NCI-H510A treated with DMSO at 0.1 percent for 48 hours (cell line): Measurements from ENCODE around the gene ANKH.

Experiments used
- DNase-seq: peaks from one replicate; lab custom pipeline; 2025; lab: John Stamatoyannopoulos, UW

The ANKH gene

DNA sequence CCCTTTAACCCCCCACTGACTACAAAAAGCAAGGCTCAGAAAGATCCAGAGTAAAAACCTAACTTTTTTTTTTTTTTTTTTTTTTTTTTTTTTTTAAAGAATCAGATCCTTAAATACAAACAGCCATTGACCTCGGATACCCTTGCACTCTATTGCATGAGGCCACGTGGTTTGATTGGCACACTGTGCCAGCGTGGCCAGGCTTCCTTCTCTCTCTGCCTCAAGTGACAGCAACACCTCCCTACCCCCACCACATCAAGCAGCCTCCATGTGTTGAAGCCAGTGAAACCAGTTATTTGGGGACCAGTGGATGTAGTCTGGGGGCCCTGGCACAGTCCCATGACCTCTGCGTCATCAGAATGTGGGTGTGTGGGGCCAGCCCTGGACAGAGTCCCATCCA, 135.6 kb downstream of the ANKH start:
- no peak for DNase-seq

GRCh38 chr5:14734396-14734795, 137.2 kb downstream of the ANKH start:
- no peak for DNase-seq

GRCh38 chr5:14733661-14734060, 137.9 kb downstream of the ANKH start:
- DNase-seq = no peak

GRCh38 chr5:14732991-14733390, 138.6 kb downstream of the ANKH start:
- DNase-seq = no peak

DNA sequence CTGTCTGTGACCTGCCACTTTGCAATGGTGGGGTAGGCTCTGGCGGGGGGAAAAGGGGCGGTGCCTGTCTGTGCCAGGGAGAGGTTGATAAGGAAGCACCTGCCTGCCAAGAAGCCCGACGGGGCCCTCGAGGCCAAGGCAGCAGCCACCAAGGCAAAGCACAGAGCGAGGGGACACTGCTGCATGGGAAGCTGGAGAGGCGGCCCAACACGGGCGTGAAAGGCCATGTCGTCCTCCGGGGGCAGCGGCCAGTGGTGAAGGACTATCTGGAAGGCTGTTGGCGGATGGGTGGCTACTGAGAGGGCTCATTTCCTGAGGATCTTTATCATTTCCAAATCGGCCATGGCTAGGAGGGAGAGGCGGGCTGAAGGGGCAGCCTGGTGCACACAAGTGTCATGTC, 140.7 kb downstream of the ANKH start:
- DNase-seq = no peak

GRCh38 chr5:14730466-14730865, 141.1 kb downstream of the ANKH start:
- no peak for DNase-seq

GRCh38 chr5:14729448-14730385, 141.9 kb downstream of the ANKH start:
- no peak for DNase-seq

- DNase-seq = no peak
These were observed 143.1 kb downstream of the ANKH start for GRCh38 chr5:14728459-14728938.

GRCh38 chr5:14727928-14728458, 143.6 kb downstream of the ANKH start:
- no peak for DNase-seq

- DNase-seq = peak; percentile 96
These were observed 144.1 kb downstream of the ANKH start for GRCh38 chr5:14727428-14727865.

- DNase-seq = no peak
These were observed 145.3 kb downstream of the ANKH start for GRCh38 chr5:14726066-14726838.

GRCh38 chr5:14724633-14725032, 146.9 kb downstream of the ANKH start:
- DNase-seq = no peak

DNA sequence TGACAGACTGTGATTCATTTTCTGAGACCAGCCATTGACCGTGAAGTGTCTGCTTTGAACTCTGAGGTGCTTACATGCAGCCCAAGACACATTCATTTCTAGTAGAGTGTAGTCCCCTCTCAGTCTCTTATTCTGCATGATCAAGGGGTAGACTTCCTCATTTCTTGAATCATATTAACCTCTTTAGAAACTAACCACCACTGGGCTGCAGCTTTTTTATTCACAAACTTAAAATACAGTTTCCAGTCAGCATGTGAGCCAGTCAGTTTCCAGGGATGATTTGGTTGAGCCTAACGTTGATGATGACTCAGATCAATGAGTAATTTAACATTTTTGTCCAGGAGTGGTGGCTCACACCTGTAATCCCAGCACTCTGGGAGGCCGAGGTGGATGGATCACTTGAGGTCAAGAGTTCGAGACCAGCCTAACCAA, 147.9 kb downstream of the ANKH start:
- DNase-seq = no peak

DNA sequence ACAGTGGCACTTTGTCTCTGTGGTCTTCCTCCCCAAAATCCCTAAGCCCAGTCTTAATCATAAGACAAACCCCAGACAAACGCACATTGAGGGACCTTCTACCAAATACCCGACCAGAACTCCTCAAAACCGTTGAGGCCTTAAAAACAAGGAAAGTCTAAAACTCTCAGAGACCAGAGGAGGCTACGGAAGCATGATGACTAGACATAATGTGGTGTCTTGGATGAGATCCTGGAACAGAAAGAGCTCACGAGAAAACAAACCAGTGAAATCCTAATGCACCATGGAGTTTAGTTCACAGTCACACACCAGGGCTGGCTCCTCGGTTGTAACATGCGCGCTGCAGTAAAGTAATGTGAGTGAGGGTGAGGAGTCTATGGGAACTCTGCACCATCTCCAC, 148.7 kb downstream of the ANKH start:
- DNase-seq = no peak

DNA sequence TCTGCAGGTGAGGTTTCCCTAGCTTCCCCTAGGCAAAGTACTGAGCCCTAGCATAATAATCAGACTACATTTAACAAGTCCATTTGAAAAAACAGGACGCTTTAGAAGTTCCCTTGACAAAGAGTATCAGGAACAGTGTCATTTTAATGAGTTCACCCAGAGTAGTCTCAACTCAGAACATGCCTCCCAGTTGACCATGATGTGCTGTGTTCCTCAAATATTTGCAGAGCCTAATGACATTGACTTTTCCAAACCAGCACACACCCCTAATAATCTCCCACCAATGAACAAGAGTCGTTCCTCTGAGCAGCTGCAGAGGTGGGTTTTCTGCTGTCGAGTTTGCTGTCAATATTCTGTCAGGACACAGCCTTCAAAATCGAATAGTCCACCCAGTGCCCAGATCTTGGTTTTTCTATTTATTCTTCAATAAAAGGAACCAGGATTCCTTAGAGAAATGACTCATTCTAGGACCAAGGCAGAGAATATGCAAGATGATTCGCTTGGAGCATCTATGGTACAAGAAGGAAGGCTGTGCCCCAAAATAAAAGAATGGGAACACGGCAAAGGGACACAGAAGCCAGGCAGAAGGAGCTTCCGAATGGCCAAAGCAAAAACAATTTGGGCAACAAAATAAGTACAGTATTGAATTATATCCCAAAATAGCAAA, 149.5 kb downstream of the ANKH start:
- no peak for DNase-seq

DNA sequence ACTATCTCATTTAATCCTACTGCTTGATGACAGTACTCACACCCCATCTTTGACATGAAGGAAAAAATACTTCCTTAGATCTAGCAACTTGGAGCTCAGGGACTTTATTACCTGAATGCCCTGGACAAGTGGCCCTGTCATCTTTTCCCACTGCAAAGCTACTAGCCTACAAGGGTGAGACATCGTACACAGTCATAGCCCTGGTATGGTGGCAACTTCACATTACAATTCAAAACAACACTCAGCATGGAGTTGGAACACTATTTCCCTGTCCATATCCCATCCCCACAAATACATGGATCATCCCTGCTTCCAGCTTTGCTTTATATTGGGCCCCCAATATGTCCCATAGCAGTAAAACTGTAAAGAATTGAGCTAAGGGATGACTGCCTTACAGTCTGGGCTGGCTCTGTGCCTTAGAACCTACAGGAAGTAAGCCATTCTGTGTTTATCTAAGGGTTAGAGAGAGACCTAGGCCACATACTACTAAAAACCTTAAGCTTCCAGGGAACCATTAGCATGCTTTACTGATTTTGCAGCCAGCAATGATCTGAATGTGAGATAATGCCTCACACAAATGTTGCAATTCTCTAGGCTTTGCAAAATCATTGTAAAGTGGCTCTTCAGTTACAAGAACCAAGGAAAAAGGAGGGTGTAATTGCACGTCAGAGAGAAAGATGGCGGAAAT, 151.2 kb downstream of the ANKH start:
- DNase-seq = no peak

- no peak for DNase-seq
These were observed 152.8 kb downstream of the ANKH start for GRCh38 chr5:14718778-14719177.

GRCh38 chr5:14716755-14717752, 154.5 kb downstream of the ANKH start:
- DNase-seq = no peak

DNA sequence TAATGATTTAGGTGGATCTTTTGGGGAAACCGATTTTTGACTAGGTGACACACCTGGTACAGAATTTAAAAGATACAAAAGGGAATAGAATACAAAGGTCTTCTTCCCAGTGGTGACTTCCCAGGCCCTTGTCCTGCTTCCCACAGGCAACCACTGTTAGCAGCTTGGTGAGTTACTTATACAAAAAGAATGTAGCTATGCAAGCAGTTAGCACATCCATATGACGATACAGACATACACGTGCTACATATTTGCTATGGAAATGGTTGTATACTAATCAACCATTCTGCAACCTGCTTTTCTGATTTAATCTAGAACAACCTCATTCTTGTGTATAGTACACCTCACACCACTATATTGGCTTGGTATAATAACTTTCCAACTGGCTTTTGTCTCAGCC, 156.1 kb downstream of the ANKH start:
- no peak for DNase-seq

- peak; percentile 94 for DNase-seq
These were observed 156.9 kb downstream of the ANKH start for GRCh38 chr5:14714706-14715105.
